ENCODE results near the gene HTRA3.
A peak's percentile ranks its signal among the peaks of the same experiment; 100 is the strongest.

HTRA3 gene

GRCh38 chr4:8305851-8306471 lies 36.4 kb downstream of the HTRA3 start:
- peaks cover 0 to 49% of the 10 kb centered on the region in 2 donors for H3K27me3 ChIP-seq
- H3K36me3 ChIP-seq = no peaks in the 10 kb centered on the region
- intact Hi-C loops (cut with DNase I; ENCODE audit: low total_unique reads) = no loop called here
- TF ChIP-seq CTCF (IDR thresholded peaks at IDR 0.05) = no peak
- H3K4me1 ChIP-seq = peaks cover 0 to 12% (median 7%) of the 10 kb centered on the region in 4 donors
- no peak overlapping the region for H3K4me3 ChIP-seq
- H3K27ac ChIP-seq = no peak overlapping the region
- DNase-seq = peak; percentile 22 to 62
- H3K9me3 ChIP-seq = no peaks in the 10 kb centered on the region

GRCh38 chr4:8306511-8307021 lies 37.0 kb downstream of the HTRA3 start:
- no peak for TF ChIP-seq CTCF (IDR thresholded peaks at IDR 0.05)
- H3K9me3 ChIP-seq = peaks cover 0 to under 1% (median 0%) of the 10 kb centered on the region in 3 donors
- no peaks in the 10 kb centered on the region for H3K36me3 ChIP-seq
- peak; percentile 22 to 65 for DNase-seq
- H3K27me3 ChIP-seq = peaks cover 0 to 49% of the 10 kb centered on the region in 2 donors
- peaks cover 0 to 12% (median 7%) of the 10 kb centered on the region in 4 donors for H3K4me1 ChIP-seq
- intact Hi-C loops (cut with DNase I; ENCODE audit: low total_unique reads) = no loop called here
- no peak overlapping the region for H3K4me3 ChIP-seq
- H3K27ac ChIP-seq = no peak overlapping the region

- Histone ChIP-seq H3K4me1 (peaks cover 0 to 12% (median 7%) of the 10 kb centered on the region in 4 donors), H3K4me3 (no peak overlapping the region), H3K27ac (no peak overlapping the region), H3K36me3 (no peaks in the 10 kb centered on the region), H3K27me3 (peaks cover 0 to 49% of the 10 kb centered on the region in 2 donors), H3K9me3 (peaks cover 0 to 7% (median 0%) of the 10 kb centered on the region in 3 donors)
- peak; percentile 26 to 60 for DNase-seq
- intact Hi-C loops (cut with DNase I; ENCODE audit: low total_unique reads) = no loop called here
- TF ChIP-seq CTCF (IDR thresholded peaks at IDR 0.05) = no peak
These were observed 37.6 kb downstream of the HTRA3 start for GRCh38 chr4:8307121-8307520.

- H3K36me3 ChIP-seq = no peaks in the 10 kb centered on the region
- DNase-seq = peak; percentile 17 to 57
- intact Hi-C loops (cut with DNase I; ENCODE audit: low total_unique reads) = no loop called here
These were observed 38.2 kb downstream of the HTRA3 start for GRCh38 chr4:8307714-8308113.

GRCh38 chr4:8308144-8308543 lies 38.6 kb downstream of the HTRA3 start:
- intact Hi-C loops (cut with DNase I; ENCODE audit: low total_unique reads) = no loop called here
- DNase-seq = peak; percentile 17 to 39
- H3K9me3 ChIP-seq = peaks cover 0 to 16% (median 0%) of the 10 kb centered on the region in 3 donors

More at GRCh38 chr4:8307714-8308113, 38.2 kb downstream of the HTRA3 start:
- no peak for TF ChIP-seq CTCF (IDR thresholded peaks at IDR 0.05)
- Histone ChIP-seq H3K4me3 (no peak overlapping the region), H3K9me3 (peaks cover 0 to 12% (median 0%) of the 10 kb centered on the region in 3 donors), H3K27ac (no peak overlapping the region), H3K27me3 (peaks cover 0 to 49% of the 10 kb centered on the region in 2 donors), H3K4me1 (peaks cover 0 to 12% (median 7%) of the 10 kb centered on the region in 4 donors)

More at GRCh38 chr4:8308144-8308543, 38.6 kb downstream of the HTRA3 start:
- Histone ChIP-seq H3K4me1 (peaks cover 0 to 12% (median 7%) of the 10 kb centered on the region in 4 donors), H3K27ac (no peak overlapping the region), H3K36me3 (no peaks in the 10 kb centered on the region), H3K27me3 (peaks cover 0 to 49% of the 10 kb centered on the region in 2 donors), H3K4me3 (no peak overlapping the region)
- no peak for TF ChIP-seq CTCF (IDR thresholded peaks at IDR 0.05)

Measured in tibial artery (tissue), 4 donors.